ENCODE measurements around the gene HERC4. TPM values are rescaled to one million over a fixed set of nuclear protein-coding genes. Genes with fewer than 3 reads are reported as not detected.
"Not testable (repeated sequence)": the region's sequence is repeated elsewhere in the genome, so short reads cannot be mapped to it uniquely, and the experiment has no call there.

The HERC4 gene
- total RNA-seq, 2 experiments from 2014 or later: 42.2 to 45.0 TPM

- Mint-ChIP-seq H3K27ac (no peak overlapping the region), H3K4me1 (ENCODE audit: low read depth) (no peaks in the 10 kb centered on the region), H3K27me3 (ENCODE audit: low read depth) (no peaks in the 10 kb centered on the region), H3K9me3 (no peaks in the 10 kb centered on the region), H3K4me3 (no peak overlapping the region), H3K36me3 (ENCODE audit: low read depth) (peaks cover 21% of the 10 kb centered on the region)
- intact Hi-C loops (cut with micrococcal nuclease): no loop called here
- CTCF ChIA-PET: no interaction called here
- no peak for DNase-seq
These were observed 47.7 kb downstream of the HERC4 start for GRCh38 chr10:68027429-68027828.

- no peak overlapping the region for H3K27ac Mint-ChIP-seq
- peaks cover 7% of the 10 kb centered on the region for H3K9me3 Mint-ChIP-seq
- no peaks in the 10 kb centered on the region for H3K27me3 Mint-ChIP-seq (ENCODE audit: low read depth)
- intact Hi-C loops (cut with micrococcal nuclease): no loop called here
- peaks cover 1% of the 10 kb centered on the region for H3K4me1 Mint-ChIP-seq (ENCODE audit: low read depth)
- DNase-seq: no peak
- H3K36me3 Mint-ChIP-seq (ENCODE audit: low read depth): peaks cover 47% of the 10 kb centered on the region
- CTCF ChIA-PET: no interaction called here
- no peak overlapping the region for H3K4me3 Mint-ChIP-seq
These were observed 51.8 kb downstream of the HERC4 start for GRCh38 chr10:68023292-68023691.

- H3K27me3 Mint-ChIP-seq (ENCODE audit: low read depth); intact Hi-C loops (cut with micrococcal nuclease); H3K4me3 Mint-ChIP-seq; H3K4me1 Mint-ChIP-seq (ENCODE audit: low read depth); H3K9me3 Mint-ChIP-seq; CTCF ChIA-PET; H3K27ac Mint-ChIP-seq; DNase-seq: not testable (repeated sequence)
- peaks cover 42% of the 10 kb centered on the region for H3K36me3 Mint-ChIP-seq (ENCODE audit: low read depth)
These were observed 52.8 kb downstream of the HERC4 start for GRCh38 chr10:68022324-68022723.

- CTCF ChIA-PET: interaction anchor here (0.6 kb wide), 1 partner anchor 108 kb away, joined by 5 read pairs; no protein-coding TSS in a partner anchor
- H3K27ac Mint-ChIP-seq, H3K9me3 Mint-ChIP-seq: not testable (repeated sequence)
These were observed 58.6 kb downstream of the HERC4 start for GRCh38 chr10:68016519-68016918.

GRCh38 chr10:68010426-68010940 is 64.6 kb downstream of the HERC4 start:
- no peak overlapping the region for H3K4me3 Mint-ChIP-seq
- no peaks in the 10 kb centered on the region for H3K4me1 Mint-ChIP-seq (ENCODE audit: low read depth)
- CTCF ChIA-PET: no interaction called here
- no peak for DNase-seq
- H3K27ac Mint-ChIP-seq: no peak overlapping the region
- peaks cover 30% of the 10 kb centered on the region for H3K36me3 Mint-ChIP-seq (ENCODE audit: low read depth)
- H3K9me3 Mint-ChIP-seq: no peaks in the 10 kb centered on the region
- H3K27me3 Mint-ChIP-seq (ENCODE audit: low read depth): no peaks in the 10 kb centered on the region
- intact Hi-C loops (cut with micrococcal nuclease): no loop called here

More at GRCh38 chr10:68016519-68016918, 58.6 kb downstream of the HERC4 start:
- Mint-ChIP-seq H3K4me1 (ENCODE audit: low read depth) (peaks cover 10% of the 10 kb centered on the region), H3K36me3 (ENCODE audit: low read depth) (peaks cover 30% of the 10 kb centered on the region)
- DNase-seq; H3K4me3 Mint-ChIP-seq; intact Hi-C loops (cut with micrococcal nuclease); H3K27me3 Mint-ChIP-seq (ENCODE audit: low read depth): not testable (repeated sequence)

GRCh38 chr10:68007356-68007755 is 67.7 kb downstream of the HERC4 start:
- CTCF ChIA-PET: no interaction called here
- Mint-ChIP-seq H3K9me3 (no peaks in the 10 kb centered on the region), H3K4me1 (ENCODE audit: low read depth) (no peaks in the 10 kb centered on the region), H3K27me3 (ENCODE audit: low read depth) (no peaks in the 10 kb centered on the region), H3K27ac (no peak overlapping the region), H3K36me3 (ENCODE audit: low read depth) (peaks cover 42% of the 10 kb centered on the region), H3K4me3 (no peak overlapping the region)
- intact Hi-C loops (cut with micrococcal nuclease): no loop called here
- DNase-seq: no peak

- CTCF ChIA-PET: interaction anchor here (0.7 kb wide), 1 partner anchor 16 kb away, joined by 3 read pairs; no protein-coding TSS in a partner anchor
- no peaks in the 10 kb centered on the region for H3K9me3 Mint-ChIP-seq
- H3K4me1 Mint-ChIP-seq (ENCODE audit: low read depth): peaks cover 2% of the 10 kb centered on the region
- peaks cover 23% of the 10 kb centered on the region for H3K36me3 Mint-ChIP-seq (ENCODE audit: low read depth)
- intact Hi-C loops (cut with micrococcal nuclease): no loop called here
- H3K27ac Mint-ChIP-seq: no peak overlapping the region
- H3K4me3 Mint-ChIP-seq: no peak overlapping the region
- no peaks in the 10 kb centered on the region for H3K27me3 Mint-ChIP-seq (ENCODE audit: low read depth)
- no peak for DNase-seq
These were observed 73.5 kb downstream of the HERC4 start for GRCh38 chr10:68001539-68001938.

GRCh38 chr10:68001000-68001399 is 74.1 kb downstream of the HERC4 start:
- no peak for DNase-seq
- CTCF ChIA-PET: interaction anchor here (0.7 kb wide), 1 partner anchor 16 kb away, joined by 3 read pairs; no protein-coding TSS in a partner anchor
- Mint-ChIP-seq H3K4me3 (no peak overlapping the region), H3K27me3 (ENCODE audit: low read depth) (no peaks in the 10 kb centered on the region), H3K4me1 (ENCODE audit: low read depth) (peaks cover 2% of the 10 kb centered on the region), H3K36me3 (ENCODE audit: low read depth) (peaks cover 23% of the 10 kb centered on the region), H3K27ac (no peak overlapping the region), H3K9me3 (no peaks in the 10 kb centered on the region)
- intact Hi-C loops (cut with micrococcal nuclease): no loop called here

GRCh38 chr10:67990093-67990492 is 85.0 kb downstream of the HERC4 start:
- intact Hi-C loops (cut with micrococcal nuclease): no loop called here
- Mint-ChIP-seq H3K9me3 (no peaks in the 10 kb centered on the region), H3K4me3 (no peak overlapping the region), H3K27me3 (ENCODE audit: low read depth) (no peaks in the 10 kb centered on the region), H3K27ac (no peak overlapping the region), H3K4me1 (ENCODE audit: low read depth) (no peaks in the 10 kb centered on the region), H3K36me3 (ENCODE audit: low read depth) (peaks cover 24% of the 10 kb centered on the region)
- DNase-seq: no peak
- CTCF ChIA-PET: no interaction called here

GRCh38 chr10:67988606-67989005 is 86.5 kb downstream of the HERC4 start:
- DNase-seq: no peak
- no peaks in the 10 kb centered on the region for H3K9me3 Mint-ChIP-seq
- H3K4me3 Mint-ChIP-seq: no peak overlapping the region
- intact Hi-C loops (cut with micrococcal nuclease): no loop called here
- H3K36me3 Mint-ChIP-seq (ENCODE audit: low read depth): peaks cover 24% of the 10 kb centered on the region
- H3K27me3 Mint-ChIP-seq (ENCODE audit: low read depth): no peaks in the 10 kb centered on the region
- no peak overlapping the region for H3K27ac Mint-ChIP-seq
- CTCF ChIA-PET: interaction anchor here (0.8 to 1.4 kb wide), 2 partner anchors 133 to 168 kb away, joined by 3 to 4 read pairs; no protein-coding TSS in a partner anchor
- H3K4me1 Mint-ChIP-seq (ENCODE audit: low read depth): no peaks in the 10 kb centered on the region

- H3K9me3 Mint-ChIP-seq; DNase-seq; intact Hi-C loops (cut with micrococcal nuclease); H3K4me1 Mint-ChIP-seq (ENCODE audit: low read depth); CTCF ChIA-PET; H3K4me3 Mint-ChIP-seq; H3K27me3 Mint-ChIP-seq (ENCODE audit: low read depth); H3K27ac Mint-ChIP-seq: not testable (repeated sequence)
- peaks cover 46% of the 10 kb centered on the region for H3K36me3 Mint-ChIP-seq (ENCODE audit: low read depth)
These were observed 92.5 kb downstream of the HERC4 start for GRCh38 chr10:67982603-67983002.

GRCh38 chr10:67978749-67979148 is 96.3 kb downstream of the HERC4 start:
- peaks cover 52% of the 10 kb centered on the region for H3K36me3 Mint-ChIP-seq (ENCODE audit: low read depth)
- peaks cover 1% of the 10 kb centered on the region for H3K9me3 Mint-ChIP-seq
- peaks cover 4% of the 10 kb centered on the region for H3K4me1 Mint-ChIP-seq (ENCODE audit: low read depth)
- no peak for DNase-seq
- intact Hi-C loops (cut with micrococcal nuclease): no loop called here
- H3K4me3 Mint-ChIP-seq: no peak overlapping the region
- no peak overlapping the region for H3K27ac Mint-ChIP-seq
- CTCF ChIA-PET: no interaction called here
- no peaks in the 10 kb centered on the region for H3K27me3 Mint-ChIP-seq (ENCODE audit: low read depth)

GRCh38 chr10:67977251-67977650 is 97.8 kb downstream of the HERC4 start:
- Mint-ChIP-seq H3K36me3 (ENCODE audit: low read depth) (peaks cover 56% of the 10 kb centered on the region), H3K4me1 (ENCODE audit: low read depth) (peaks cover 4% of the 10 kb centered on the region), H3K27ac (no peak overlapping the region), H3K9me3 (peaks cover 9% of the 10 kb centered on the region), H3K27me3 (ENCODE audit: low read depth) (no peaks in the 10 kb centered on the region), H3K4me3 (no peak overlapping the region)
- intact Hi-C loops (cut with micrococcal nuclease): no loop called here
- CTCF ChIA-PET: no interaction called here
- no peak for DNase-seq
